PC-9 (cell line): ENCODE data around the gene DSTYK. TPM values are rescaled to one million over a fixed set of nuclear protein-coding genes. Genes with fewer than 3 reads are reported as not detected.

ENCODE experiments used
- BruUV-seq: library from RNA; stranded (reverse); fragments of 400-500 nt; replicated peaks from 2 replicates; lab custom pipeline; 2021; lab: Mats Ljungman, UMichigan
- CTCF ChIA-PET: fragments of 300-600 bp; sonication (Branson Sonifier 250); formaldehyde crosslinking; loops from one replicate; lab custom pipeline; 2022; ENCODE audit warnings: antibody characterized with exemption; lab: Charles Lee
- POLR2A ChIA-PET: fragments of 300-600 bp; sonication (Branson Sonifier 250); formaldehyde crosslinking; loops from one replicate; lab custom pipeline; 2022; ENCODE audit warnings: antibody characterized with exemption; ENCODE audit not compliant: unreplicated experiment; lab: Charles Lee
- DNase-seq, 2 experiments: peaks; one replicate each; pipeline versions ENCODE4 v3.0.0 to v3.0.0-alpha.2; 2015 to 2022; ENCODE audit warnings: mixed read lengths in 1 of 2
- H2AFZ ChIP-seq: fragments of 200-600 bp; sonication (generic); 2 replicates; pipeline ENCODE4 v1.8.1; 2017; ENCODE audit warnings: antibody characterized with exemption
- H3F3A ChIP-seq: fragments of 200-600 bp; sonication (generic); 2 replicates; pipeline ENCODE4 v1.8.1; 2017; ENCODE audit warnings: antibody characterized with exemption, mild to moderate bottlenecking, low read depth; ENCODE audit not compliant: insufficient read depth
- H3K27ac ChIP-seq: fragments of 200-600 bp; sonication (generic); 2 replicates; pipeline ENCODE4 v1.6.1; 2016; ENCODE audit warnings: mixed run types
- H3K27me3 ChIP-seq: fragments of 200-600 bp; sonication (generic); 2 replicates; pipeline ENCODE4 v1.6.1; 2016; ENCODE audit warnings: low read depth, mixed run types; ENCODE audit not compliant: insufficient read depth
- H3K36me3 ChIP-seq: fragments of 200-600 bp; sonication (generic); 2 replicates; pipeline ENCODE4 v1.6.1; 2016; ENCODE audit warnings: low read depth, mixed run types
- H3K4me1 ChIP-seq: fragments of 200-600 bp; sonication (generic); replicated peaks from 2 replicates; pipeline ENCODE4 v1.6.1; 2016; ENCODE audit warnings: mixed run types; ENCODE audit not compliant: insufficient read depth
- H3K4me2 ChIP-seq: fragments of 200-600 bp; sonication (generic); 2 replicates; pipeline ENCODE4 v1.6.1; 2017; ENCODE audit warnings: mixed run types
- H3K4me3 ChIP-seq: fragments of 200-600 bp; sonication (generic); 2 replicates; pipeline ENCODE4 v1.6.1; 2016; ENCODE audit warnings: mixed run types
- H3K79me2 ChIP-seq: fragments of 200-600 bp; sonication (generic); 2 replicates; pipeline ENCODE4 v1.6.1; 2017; ENCODE audit warnings: low read depth, mixed run types
- H3K9me2 ChIP-seq: fragments of 200-600 bp; sonication (generic); 2 replicates; pipeline ENCODE4 v1.8.1; 2017; ENCODE audit warnings: mild to moderate bottlenecking; ENCODE audit not compliant: insufficient read depth
- H3K9me3 ChIP-seq: fragments of 200-600 bp; sonication (generic); 2 replicates; pipeline ENCODE4 v1.8.1; 2016; ENCODE audit warnings: low read depth; ENCODE audit not compliant: insufficient read depth
- H4K20me1 ChIP-seq: fragments of 200-600 bp; sonication (generic); 2 replicates; pipeline ENCODE4 v1.8.1; 2017; ENCODE audit not compliant: insufficient read depth
- CTCF ChIP-seq: fragments of 200-600 bp; sonication (generic); conservative IDR thresholded peaks from 2 replicates; pipeline ENCODE4 v1.6.1; 2017; ENCODE audit warnings: mixed run types, antibody characterized with exemption, mild to moderate bottlenecking, moderate library complexity
- EZH2 ChIP-seq: fragments of 200-600 bp; sonication (generic); IDR thresholded peaks from 2 replicates; pipeline ENCODE4 v1.8.0; 2017; ENCODE audit warnings: antibody characterized with exemption, low read depth
- intact Hi-C: fragments of 100-400 bp; cut with micrococcal nuclease; formaldehyde crosslinking; loops from one replicate; pipeline ENCODE4 v1.10.0; 2022; ENCODE audit not compliant: unreplicated experiment
- total RNA-seq: library from RNA; stranded (reverse); gene quantifications from 2 replicates; pipeline ENCODE4 v1.2.3, GENCODE V29; 2021

Gene DSTYK
- total RNA-seq, 1 experiment from 2014 or later = 8.1 TPM

- H3K4me2 ChIP-seq = no peak overlapping the region
- BruUV-seq = no TSS peak
These were observed 2.7 kb downstream of the DSTYK start for GRCh38 chr1:205208811-205209210.

GRCh38 chr1:205205055-205205454 is 6.4 kb downstream of the DSTYK start:
- Histone ChIP-seq H3K79me2 (peaks cover 14% of the 10 kb centered on the region), H3K4me3 (no peak overlapping the region), H3K27me3 (no peaks in the 10 kb centered on the region), H3K27ac (no peak overlapping the region), H3K4me2 (no peak overlapping the region), H4K20me1 (peaks cover 3% of the 10 kb centered on the region), H2AFZ (no peak overlapping the region), H3F3A (no peaks in the 10 kb centered on the region), H3K9me2 (no peaks in the 10 kb centered on the region), H3K36me3 (no peaks in the 10 kb centered on the region), H3K9me3 (no peaks in the 10 kb centered on the region), H3K4me1 (peaks cover 6% of the 10 kb centered on the region)
- DNase-seq = no peak
- intact Hi-C loops = no loop called here
- POLR2A ChIA-PET = interaction anchor here (0.7 kb wide), 1 partner anchor 224 kb away, joined by 3 read pairs; no protein-coding TSS in a partner anchor
- CTCF ChIA-PET = no interaction called here
- TF ChIP-seq EZH2 (no peak), CTCF (no peak)
- no TSS peak for BruUV-seq

More at GRCh38 chr1:205208811-205209210, 2.7 kb downstream of the DSTYK start:
- DNase-seq = no peak
- peaks cover 18% of the 10 kb centered on the region for H3K79me2 ChIP-seq
- no peaks in the 10 kb centered on the region for H3K9me3 ChIP-seq
- POLR2A ChIA-PET = no interaction called here
- no peaks in the 10 kb centered on the region for H3K27me3 ChIP-seq
- CTCF ChIA-PET = no interaction called here
- no peaks in the 10 kb centered on the region for H3K9me2 ChIP-seq
- intact Hi-C loops = no loop called here
- H3K4me1 ChIP-seq = peaks cover 10% of the 10 kb centered on the region
- no peak overlapping the region for H3K27ac ChIP-seq
- no peaks in the 10 kb centered on the region for H3K36me3 ChIP-seq
- no peak overlapping the region for H2AFZ ChIP-seq
- TF ChIP-seq CTCF (no peak), EZH2 (no peak)
- H3F3A ChIP-seq = no peaks in the 10 kb centered on the region
- H4K20me1 ChIP-seq = peaks cover 3% of the 10 kb centered on the region
- no peak overlapping the region for H3K4me3 ChIP-seq

GRCh38 chr1:205204552-205204951 is 7.0 kb downstream of the DSTYK start:
- peaks cover 12% of the 10 kb centered on the region for H3K79me2 ChIP-seq

More at GRCh38 chr1:205204552-205204951, 7.0 kb downstream of the DSTYK start:
- Histone ChIP-seq H3K9me3 (no peaks in the 10 kb centered on the region), H3K27ac (no peak overlapping the region), H2AFZ (no peak overlapping the region), H3K36me3 (no peaks in the 10 kb centered on the region), H3K4me3 (no peak overlapping the region), H4K20me1 (peaks cover 3% of the 10 kb centered on the region), H3K9me2 (no peaks in the 10 kb centered on the region), H3F3A (no peaks in the 10 kb centered on the region), H3K27me3 (no peaks in the 10 kb centered on the region), H3K4me2 (no peak overlapping the region), H3K4me1 (peaks cover under 1% of the 10 kb centered on the region; the same call in 1 of the 2 replicates)
- intact Hi-C loops = no loop called here
- ChIA-PET POLR2A (interaction anchor here (0.7 kb wide), 1 partner anchor 224 kb away, joined by 3 read pairs; no protein-coding TSS in a partner anchor), CTCF (no interaction called here)
- no TSS peak for BruUV-seq
- no peak for DNase-seq
- TF ChIP-seq CTCF (no peak), EZH2 (no peak)
